ENCODE data around the gene FADS2.

The FADS2 gene

GRCh38 chr11:61855939-61856680, 28.0 kb downstream of the FADS2 start:
- peaks cover 35% of the 10 kb centered on the region for H3K36me3 Mint-ChIP-seq (ENCODE audit: low read depth)
- peaks cover 1% of the 10 kb centered on the region for H3K4me1 Mint-ChIP-seq (ENCODE audit: low read depth)
- no peaks in the 10 kb centered on the region for H3K27me3 Mint-ChIP-seq (ENCODE audit: low read depth)
- no peak overlapping the region for H3K27ac Mint-ChIP-seq
- H3K4me3 Mint-ChIP-seq: no peak overlapping the region
- no peaks in the 10 kb centered on the region for H3K9me3 Mint-ChIP-seq

- Mint-ChIP-seq H3K4me1 (ENCODE audit: low read depth) (no peaks in the 10 kb centered on the region), H3K36me3 (ENCODE audit: low read depth) (peaks cover 33% of the 10 kb centered on the region), H3K9me3 (no peaks in the 10 kb centered on the region)
These were observed 32.2 kb downstream of the FADS2 start for GRCh38 chr11:61860054-61860903.

DNA sequence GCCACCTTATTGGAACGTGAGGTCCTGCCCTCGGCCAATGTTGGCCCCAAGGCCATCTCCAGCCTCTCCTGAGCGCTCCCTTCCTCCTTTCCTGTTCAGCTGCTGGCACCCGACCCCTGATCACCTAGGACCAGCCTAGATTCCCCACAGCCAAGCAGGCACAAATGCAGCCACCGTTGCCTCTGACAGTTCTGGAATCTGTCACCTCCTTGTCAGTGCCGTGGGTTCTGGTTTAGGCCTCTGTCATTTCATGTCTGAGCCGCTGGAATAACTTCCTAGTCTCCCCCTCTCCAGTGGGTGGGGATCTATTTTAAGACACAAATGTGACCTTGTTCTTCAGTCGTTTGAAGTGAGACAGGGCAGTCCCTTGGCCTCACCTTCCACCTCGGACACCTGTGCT, 33.5 kb downstream of the FADS2 start:
- Mint-ChIP-seq H3K36me3 (ENCODE audit: low read depth) (peaks cover 35% of the 10 kb centered on the region), H3K27me3 (ENCODE audit: low read depth) (no peaks in the 10 kb centered on the region), H3K9me3 (no peaks in the 10 kb centered on the region), H3K4me3 (no peak overlapping the region), H3K4me1 (ENCODE audit: low read depth) (no peaks in the 10 kb centered on the region), H3K27ac (peak overlapping the region; percentile 7)

More at GRCh38 chr11:61860054-61860903, 32.2 kb downstream of the FADS2 start:
- H3K27ac Mint-ChIP-seq: no peak overlapping the region
- H3K4me3 Mint-ChIP-seq: no peak overlapping the region
- no peaks in the 10 kb centered on the region for H3K27me3 Mint-ChIP-seq (ENCODE audit: low read depth)

DNA sequence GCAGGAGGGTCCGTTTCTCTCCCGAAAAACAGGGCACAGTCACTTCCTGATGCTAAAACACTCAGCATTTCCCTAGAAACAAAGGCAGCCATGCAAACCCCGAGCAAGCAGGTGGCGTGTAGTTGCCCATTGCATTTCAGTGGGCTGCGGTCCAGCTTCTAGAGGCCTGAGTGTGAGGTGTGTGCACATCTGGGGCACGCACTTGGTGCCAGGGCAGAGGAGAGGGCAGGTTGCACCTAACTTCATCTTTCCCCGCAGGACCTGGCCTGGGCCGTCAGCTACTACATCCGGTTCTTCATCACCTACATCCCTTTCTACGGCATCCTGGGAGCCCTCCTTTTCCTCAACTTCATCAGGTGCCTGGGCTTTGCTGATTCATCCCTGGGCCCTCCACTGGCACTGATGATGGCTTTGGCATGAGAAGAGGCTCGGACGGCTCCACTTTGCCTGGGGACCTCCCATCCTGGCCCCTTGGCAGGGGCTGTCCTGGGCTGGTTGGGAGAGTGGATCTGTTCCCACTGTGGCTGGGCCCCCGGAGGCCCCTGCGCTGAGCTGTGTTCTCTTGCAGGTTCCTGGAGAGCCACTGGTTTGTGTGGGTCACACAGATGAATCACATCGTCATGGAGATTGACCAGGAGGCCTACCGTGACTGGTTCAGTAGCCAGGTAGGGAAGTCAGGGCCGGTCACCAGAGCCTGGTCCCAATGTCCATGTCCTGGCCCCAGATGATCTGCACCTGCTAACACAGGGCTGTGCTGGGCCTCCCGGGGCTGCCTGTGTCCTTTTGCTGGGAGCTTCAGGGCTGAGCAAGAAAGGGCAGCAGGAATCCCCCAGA, 34.8 kb downstream of the FADS2 start:
- no peaks in the 10 kb centered on the region for H3K27me3 Mint-ChIP-seq (ENCODE audit: low read depth)
- no peaks in the 10 kb centered on the region for H3K4me1 Mint-ChIP-seq (ENCODE audit: low read depth)
- no peak overlapping the region for H3K27ac Mint-ChIP-seq
- H3K9me3 Mint-ChIP-seq: no peaks in the 10 kb centered on the region
- H3K4me3 Mint-ChIP-seq: no peak overlapping the region
- peaks cover 32% of the 10 kb centered on the region for H3K36me3 Mint-ChIP-seq (ENCODE audit: low read depth)

GRCh38 chr11:61863548-61864081, 35.5 kb downstream of the FADS2 start:
- Mint-ChIP-seq H3K4me1 (ENCODE audit: low read depth) (no peaks in the 10 kb centered on the region), H3K4me3 (no peak overlapping the region), H3K27me3 (ENCODE audit: low read depth) (no peaks in the 10 kb centered on the region), H3K27ac (no peak overlapping the region), H3K9me3 (no peaks in the 10 kb centered on the region), H3K36me3 (ENCODE audit: low read depth) (peaks cover 32% of the 10 kb centered on the region)

- Mint-ChIP-seq H3K36me3 (ENCODE audit: low read depth) (peaks cover 22% of the 10 kb centered on the region), H3K4me1 (ENCODE audit: low read depth) (no peaks in the 10 kb centered on the region), H3K9me3 (no peaks in the 10 kb centered on the region), H3K27me3 (ENCODE audit: low read depth) (no peaks in the 10 kb centered on the region), H3K27ac (no peak overlapping the region), H3K4me3 (no peak overlapping the region)
These were observed 37.0 kb downstream of the FADS2 start for GRCh38 chr11:61864814-61865775.

- Mint-ChIP-seq H3K4me3 (no peak overlapping the region), H3K4me1 (ENCODE audit: low read depth) (peaks cover 6% of the 10 kb centered on the region), H3K27ac (no peak overlapping the region), H3K36me3 (ENCODE audit: low read depth) (peaks cover 17% of the 10 kb centered on the region), H3K9me3 (no peaks in the 10 kb centered on the region), H3K27me3 (ENCODE audit: low read depth) (no peaks in the 10 kb centered on the region)
These were observed 38.3 kb downstream of the FADS2 start for GRCh38 chr11:61866231-61866957.

- Mint-ChIP-seq H3K27me3 (ENCODE audit: low read depth) (no peaks in the 10 kb centered on the region), H3K27ac (no peak overlapping the region), H3K4me1 (ENCODE audit: low read depth) (peaks cover 8% of the 10 kb centered on the region), H3K36me3 (ENCODE audit: low read depth) (peaks cover 13% of the 10 kb centered on the region), H3K4me3 (no peak overlapping the region), H3K9me3 (no peaks in the 10 kb centered on the region)
These were observed 38.9 kb downstream of the FADS2 start for GRCh38 chr11:61866958-61867343.

- Mint-ChIP-seq H3K27me3 (ENCODE audit: low read depth) (no peaks in the 10 kb centered on the region), H3K27ac (peak overlapping the region; percentile 29), H3K36me3 (ENCODE audit: low read depth) (peaks cover 11% of the 10 kb centered on the region), H3K4me3 (no peak overlapping the region), H3K4me1 (ENCODE audit: low read depth) (peaks cover 8% of the 10 kb centered on the region), H3K9me3 (no peaks in the 10 kb centered on the region)
These were observed 40.7 kb downstream of the FADS2 start for GRCh38 chr11:61868571-61869428.

GRCh38 chr11:61869429-61869707, 41.3 kb downstream of the FADS2 start:
- Mint-ChIP-seq H3K27ac (no peak overlapping the region), H3K36me3 (ENCODE audit: low read depth) (peaks cover 11% of the 10 kb centered on the region), H3K4me1 (ENCODE audit: low read depth) (peaks cover 8% of the 10 kb centered on the region)

GRCh38 chr11:61869708-61870451, 41.8 kb downstream of the FADS2 start:
- Mint-ChIP-seq H3K27ac (no peak overlapping the region), H3K27me3 (ENCODE audit: low read depth) (no peaks in the 10 kb centered on the region), H3K9me3 (no peaks in the 10 kb centered on the region), H3K4me3 (no peak overlapping the region), H3K36me3 (ENCODE audit: low read depth) (peaks cover 8% of the 10 kb centered on the region), H3K4me1 (ENCODE audit: low read depth) (peaks cover 8% of the 10 kb centered on the region)

More at GRCh38 chr11:61869429-61869707, 41.3 kb downstream of the FADS2 start:
- no peaks in the 10 kb centered on the region for H3K9me3 Mint-ChIP-seq
- H3K27me3 Mint-ChIP-seq (ENCODE audit: low read depth): no peaks in the 10 kb centered on the region
- H3K4me3 Mint-ChIP-seq: no peak overlapping the region

- H3K4me3 Mint-ChIP-seq: no peak overlapping the region
- no peaks in the 10 kb centered on the region for H3K9me3 Mint-ChIP-seq
- H3K27me3 Mint-ChIP-seq (ENCODE audit: low read depth): no peaks in the 10 kb centered on the region
- H3K4me1 Mint-ChIP-seq (ENCODE audit: low read depth): peaks cover 8% of the 10 kb centered on the region
- no peak overlapping the region for H3K27ac Mint-ChIP-seq
- peaks cover 5% of the 10 kb centered on the region for H3K36me3 Mint-ChIP-seq (ENCODE audit: low read depth)
These were observed 42.5 kb downstream of the FADS2 start for GRCh38 chr11:61870541-61871031.

All from T-helper 1 cell treated with Interleukin-12 subunit alpha and Interleukin-12 subunit beta and Interleukin-4 antibody, amounts not matched to agents 30 μg/mL and 1 μg/mL, for 36 hours (primary cell).